NCI-H1436 treated with DMSO at 0.1 percent for 48 hours (cell line): ENCODE measurements around the gene CTCFL.
"Not testable (repeated sequence)": the region's sequence is repeated elsewhere in the genome, so short reads cannot be mapped to it uniquely, and the experiment has no call there.

ENCODE experiments used
- DNase-seq: peaks from one replicate; lab custom pipeline; 2025; lab: John Stamatoyannopoulos, UW

The CTCFL gene

GRCh38 chr20:57536771-57537724, 12.1 kb upstream of the CTCFL start:
- no peak for DNase-seq

GRCh38 chr20:57536120-57536708, 11.3 kb upstream of the CTCFL start:
- no peak for DNase-seq

- no peak for DNase-seq
Measured at GRCh38 chr20:57535297-57535696, 10.4 kb upstream of the CTCFL start.

- no peak for DNase-seq
Measured at GRCh38 chr20:57532104-57532503, 7.2 kb upstream of the CTCFL start.

- DNase-seq, result no peak
Measured at GRCh38 chr20:57530327-57530981, 5.5 kb upstream of the CTCFL start.

- no peak for DNase-seq
Measured at GRCh38 chr20:57529810-57530209, 4.9 kb upstream of the CTCFL start.

GRCh38 chr20:57529160-57529585, 4.2 kb upstream of the CTCFL start:
- DNase-seq, result no peak

- no peak for DNase-seq
Measured at GRCh38 chr20:57528148-57528547, 3.2 kb upstream of the CTCFL start.

- DNase-seq, result no peak
Measured at GRCh38 chr20:57527728-57528127, 2.8 kb upstream of the CTCFL start.

GRCh38 chr20:57526885-57527460, 2.0 kb upstream of the CTCFL start:
- no peak for DNase-seq

- DNase-seq, result no peak
Measured at GRCh38 chr20:57526087-57526884, 1.3 kb upstream of the CTCFL start.

- no peak for DNase-seq
Measured at GRCh38 chr20:57525328-57526086, 567 bp upstream of the CTCFL start.

GRCh38 chr20:57523782-57524181, 1.2 kb downstream of the CTCFL start:
- DNase-seq, result no peak

- DNase-seq, result no peak
Measured at GRCh38 chr20:57522380-57523140, 2.4 kb downstream of the CTCFL start.

GRCh38 chr20:57517904-57518303, 7.0 kb downstream of the CTCFL start:
- DNase-seq, result no peak

- DNase-seq, result no peak
Measured at GRCh38 chr20:57514273-57514751, 10.6 kb downstream of the CTCFL start.

GRCh38 chr20:57513199-57513598, 11.7 kb downstream of the CTCFL start:
- no peak for DNase-seq

GRCh38 chr20:57512432-57512831, 12.5 kb downstream of the CTCFL start:
- DNase-seq, result no peak

GRCh38 chr20:57511709-57512108, 13.2 kb downstream of the CTCFL start:
- not testable (repeated sequence) for DNase-seq

GRCh38 chr20:57509665-57510237, 15.2 kb downstream of the CTCFL start:
- DNase-seq, result no peak
